Measurements from ENCODE around the gene TBC1D4.

The TBC1D4 gene

DNA sequence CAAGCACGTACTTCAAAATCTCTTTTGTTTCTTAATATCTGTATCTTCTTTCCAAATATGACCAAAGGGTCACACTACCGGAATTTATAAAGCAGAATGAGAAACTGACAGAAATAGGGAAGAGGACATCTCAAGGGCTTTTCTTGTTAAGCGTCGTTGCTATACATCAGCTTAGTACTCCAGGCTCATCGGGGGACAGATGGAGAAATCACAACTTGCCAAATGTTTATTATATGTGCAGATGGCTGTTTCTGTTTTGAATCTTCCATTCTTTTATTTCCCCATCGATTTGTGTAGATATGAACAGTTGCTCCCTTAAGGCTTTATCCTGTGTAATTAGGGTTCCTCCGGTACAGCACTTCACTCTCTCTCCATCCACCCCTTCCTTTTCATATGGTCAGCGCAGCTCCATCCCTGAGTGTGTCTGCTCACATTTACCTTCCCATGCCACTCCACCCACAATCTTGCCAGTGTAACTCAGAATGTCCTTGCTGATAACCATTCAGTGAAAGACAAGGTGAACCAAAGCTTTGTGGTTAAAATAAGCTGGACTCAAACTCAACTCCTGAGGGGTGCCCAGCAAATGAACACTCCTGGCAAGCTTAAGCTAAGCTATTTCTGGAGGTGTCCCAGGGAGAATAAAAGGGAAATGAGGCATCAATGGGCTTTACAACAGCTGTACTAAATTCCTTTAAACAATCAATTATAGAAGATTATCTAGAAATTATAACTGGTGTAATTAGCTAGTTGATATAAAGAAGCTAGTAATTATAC lies 51.3 kb downstream of the TBC1D4 start:
- Histone ChIP-seq H3K36me3 (ENCODE audit: control insufficient read depth, insufficient read depth, low read length) (no peaks in the 10 kb centered on the region), H3K9me3 (ENCODE audit: control insufficient read depth, insufficient read depth, low read depth, low read length) (no peaks in the 10 kb centered on the region), H3K27me3 (ENCODE audit: control insufficient read depth, insufficient read depth, low read length) (no peaks in the 10 kb centered on the region), H3K9ac (ENCODE audit: low read length) (no peak overlapping the region), H3K4me3 (ENCODE audit: low read depth, low read length) (no peak overlapping the region), H3K27ac (ENCODE audit: low read depth, low read length) (no peak overlapping the region), H3K4me1 (ENCODE audit: control insufficient read depth, insufficient read depth, low read length) (no peaks in the 10 kb centered on the region)

GRCh38 chr13:75426421-75426820 lies 55.5 kb downstream of the TBC1D4 start:
- H3K9me3 ChIP-seq (ENCODE audit: control insufficient read depth, insufficient read depth, low read depth, low read length): no peaks in the 10 kb centered on the region
- no peak overlapping the region for H3K9ac ChIP-seq (ENCODE audit: low read length)
- H3K27me3 ChIP-seq (ENCODE audit: control insufficient read depth, insufficient read depth, low read length): no peaks in the 10 kb centered on the region
- no peak overlapping the region for H3K4me3 ChIP-seq (ENCODE audit: low read depth, low read length)
- H3K4me1 ChIP-seq (ENCODE audit: control insufficient read depth, insufficient read depth, low read length): no peaks in the 10 kb centered on the region
- no peaks in the 10 kb centered on the region for H3K36me3 ChIP-seq (ENCODE audit: control insufficient read depth, insufficient read depth, low read length)
- no peak overlapping the region for H3K27ac ChIP-seq (ENCODE audit: low read depth, low read length)

- Histone ChIP-seq H3K9me3 (ENCODE audit: control insufficient read depth, insufficient read depth, low read depth, low read length) (no peaks in the 10 kb centered on the region), H3K27me3 (ENCODE audit: control insufficient read depth, insufficient read depth, low read length) (no peaks in the 10 kb centered on the region), H3K4me1 (ENCODE audit: control insufficient read depth, insufficient read depth, low read length) (no peaks in the 10 kb centered on the region), H3K4me3 (ENCODE audit: low read depth, low read length) (no peak overlapping the region), H3K9ac (ENCODE audit: low read length) (no peak overlapping the region), H3K27ac (ENCODE audit: low read depth, low read length) (no peak overlapping the region), H3K36me3 (ENCODE audit: control insufficient read depth, insufficient read depth, low read length) (no peaks in the 10 kb centered on the region)
These were observed 56.6 kb downstream of the TBC1D4 start for GRCh38 chr13:75425216-75426009.

GRCh38 chr13:75423946-75424345 lies 58.0 kb downstream of the TBC1D4 start:
- Histone ChIP-seq H3K9me3 (ENCODE audit: control insufficient read depth, insufficient read depth, low read depth, low read length) (no peaks in the 10 kb centered on the region), H3K4me1 (ENCODE audit: control insufficient read depth, insufficient read depth, low read length) (no peaks in the 10 kb centered on the region), H3K36me3 (ENCODE audit: control insufficient read depth, insufficient read depth, low read length) (no peaks in the 10 kb centered on the region), H3K27me3 (ENCODE audit: control insufficient read depth, insufficient read depth, low read length) (no peaks in the 10 kb centered on the region), H3K4me3 (ENCODE audit: low read depth, low read length) (no peak overlapping the region), H3K9ac (ENCODE audit: low read length) (no peak overlapping the region), H3K27ac (ENCODE audit: low read depth, low read length) (no peak overlapping the region)

GRCh38 chr13:75422028-75422427 lies 59.9 kb downstream of the TBC1D4 start:
- H3K27me3 ChIP-seq (ENCODE audit: control insufficient read depth, insufficient read depth, low read length): no peaks in the 10 kb centered on the region
- no peak overlapping the region for H3K4me3 ChIP-seq (ENCODE audit: low read depth, low read length)
- no peaks in the 10 kb centered on the region for H3K9me3 ChIP-seq (ENCODE audit: control insufficient read depth, insufficient read depth, low read depth, low read length)
- no peaks in the 10 kb centered on the region for H3K4me1 ChIP-seq (ENCODE audit: control insufficient read depth, insufficient read depth, low read length)
- no peak overlapping the region for H3K9ac ChIP-seq (ENCODE audit: low read length)
- H3K27ac ChIP-seq (ENCODE audit: low read depth, low read length): no peak overlapping the region
- no peaks in the 10 kb centered on the region for H3K36me3 ChIP-seq (ENCODE audit: control insufficient read depth, insufficient read depth, low read length)

GRCh38 chr13:75421133-75421532 lies 60.8 kb downstream of the TBC1D4 start:
- Histone ChIP-seq H3K27me3 (ENCODE audit: control insufficient read depth, insufficient read depth, low read length) (no peaks in the 10 kb centered on the region), H3K36me3 (ENCODE audit: control insufficient read depth, insufficient read depth, low read length) (no peaks in the 10 kb centered on the region), H3K9me3 (ENCODE audit: control insufficient read depth, insufficient read depth, low read depth, low read length) (no peaks in the 10 kb centered on the region), H3K4me3 (ENCODE audit: low read depth, low read length) (no peak overlapping the region), H3K4me1 (ENCODE audit: control insufficient read depth, insufficient read depth, low read length) (no peaks in the 10 kb centered on the region), H3K27ac (ENCODE audit: low read depth, low read length) (no peak overlapping the region), H3K9ac (ENCODE audit: low read length) (no peak overlapping the region)

- Histone ChIP-seq H3K36me3 (ENCODE audit: control insufficient read depth, insufficient read depth, low read length) (no peaks in the 10 kb centered on the region), H3K27me3 (ENCODE audit: control insufficient read depth, insufficient read depth, low read length) (no peaks in the 10 kb centered on the region), H3K9me3 (ENCODE audit: control insufficient read depth, insufficient read depth, low read depth, low read length) (no peaks in the 10 kb centered on the region), H3K9ac (ENCODE audit: low read length) (no peak overlapping the region), H3K4me1 (ENCODE audit: control insufficient read depth, insufficient read depth, low read length) (no peaks in the 10 kb centered on the region), H3K4me3 (ENCODE audit: low read depth, low read length) (no peak overlapping the region), H3K27ac (ENCODE audit: low read depth, low read length) (no peak overlapping the region)
These were observed 62.3 kb downstream of the TBC1D4 start for GRCh38 chr13:75419656-75420055.

DNA sequence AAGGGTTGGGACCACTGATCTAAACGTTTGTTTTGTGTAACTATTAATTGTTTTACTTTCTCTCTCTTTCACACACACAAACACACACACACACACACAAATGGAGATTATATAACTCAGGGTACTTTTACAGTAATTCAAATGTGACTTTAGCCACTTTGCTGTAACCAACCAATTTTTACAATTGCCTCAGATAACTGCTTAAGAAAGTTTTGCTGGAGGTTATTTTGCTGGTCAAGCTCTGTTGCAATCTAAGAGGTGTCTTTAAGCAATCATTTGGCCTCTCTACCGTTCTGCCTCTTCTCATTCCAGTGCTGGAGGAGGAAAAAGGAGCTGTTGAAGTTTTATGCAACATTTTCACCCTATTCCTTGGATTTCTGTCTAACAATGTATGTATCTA lies 63.0 kb downstream of the TBC1D4 start:
- Histone ChIP-seq H3K9ac (ENCODE audit: low read length) (no peak overlapping the region), H3K36me3 (ENCODE audit: control insufficient read depth, insufficient read depth, low read length) (no peaks in the 10 kb centered on the region), H3K4me3 (ENCODE audit: low read depth, low read length) (no peak overlapping the region), H3K27me3 (ENCODE audit: control insufficient read depth, insufficient read depth, low read length) (no peaks in the 10 kb centered on the region), H3K4me1 (ENCODE audit: control insufficient read depth, insufficient read depth, low read length) (no peaks in the 10 kb centered on the region), H3K9me3 (ENCODE audit: control insufficient read depth, insufficient read depth, low read depth, low read length) (no peaks in the 10 kb centered on the region), H3K27ac (ENCODE audit: low read depth, low read length) (no peak overlapping the region)

DNA sequence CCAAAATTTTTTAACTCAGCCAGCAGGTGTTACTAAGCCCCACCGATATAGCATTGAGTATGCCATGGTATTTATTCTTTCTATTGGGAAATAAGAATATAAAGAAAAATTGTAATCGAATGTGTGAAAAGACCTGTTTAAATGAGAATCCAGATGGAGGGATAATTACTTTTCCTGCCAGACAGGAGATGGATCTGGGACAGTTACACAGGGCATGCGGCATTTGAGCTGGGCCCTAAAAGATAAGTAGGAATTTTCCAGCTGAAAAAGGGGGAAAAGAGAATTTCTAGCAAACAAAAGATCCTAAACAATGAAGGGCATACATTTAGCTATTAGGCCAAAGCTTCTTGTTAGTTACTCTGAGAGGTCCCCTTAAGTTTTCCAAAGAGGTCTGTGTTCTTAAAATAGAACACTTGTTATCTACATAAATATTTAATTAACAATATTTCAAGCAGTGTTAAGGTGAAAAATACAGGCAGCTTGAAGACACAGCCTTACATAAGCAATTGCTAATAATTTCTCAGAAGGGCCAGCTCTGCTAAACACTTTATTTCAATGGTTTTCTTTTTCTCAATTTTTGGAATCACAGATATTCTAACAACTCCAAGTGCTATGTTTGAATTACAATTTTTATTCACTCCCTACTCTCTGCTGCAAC lies 63.7 kb downstream of the TBC1D4 start:
- H3K27ac ChIP-seq (ENCODE audit: low read depth, low read length): no peak overlapping the region
- no peaks in the 10 kb centered on the region for H3K4me1 ChIP-seq (ENCODE audit: control insufficient read depth, insufficient read depth, low read length)
- no peak overlapping the region for H3K9ac ChIP-seq (ENCODE audit: low read length)
- no peaks in the 10 kb centered on the region for H3K9me3 ChIP-seq (ENCODE audit: control insufficient read depth, insufficient read depth, low read depth, low read length)
- H3K4me3 ChIP-seq (ENCODE audit: low read depth, low read length): no peak overlapping the region
- no peaks in the 10 kb centered on the region for H3K36me3 ChIP-seq (ENCODE audit: control insufficient read depth, insufficient read depth, low read length)
- H3K27me3 ChIP-seq (ENCODE audit: control insufficient read depth, insufficient read depth, low read length): no peaks in the 10 kb centered on the region

GRCh38 chr13:75417656-75418055 lies 64.3 kb downstream of the TBC1D4 start:
- H3K36me3 ChIP-seq (ENCODE audit: control insufficient read depth, insufficient read depth, low read length): no peaks in the 10 kb centered on the region
- no peaks in the 10 kb centered on the region for H3K27me3 ChIP-seq (ENCODE audit: control insufficient read depth, insufficient read depth, low read length)
- H3K4me1 ChIP-seq (ENCODE audit: control insufficient read depth, insufficient read depth, low read length): no peaks in the 10 kb centered on the region
- H3K4me3 ChIP-seq (ENCODE audit: low read depth, low read length): no peak overlapping the region
- no peak overlapping the region for H3K9ac ChIP-seq (ENCODE audit: low read length)
- H3K27ac ChIP-seq (ENCODE audit: low read depth, low read length): no peak overlapping the region
- H3K9me3 ChIP-seq (ENCODE audit: control insufficient read depth, insufficient read depth, low read depth, low read length): no peaks in the 10 kb centered on the region

GRCh38 chr13:75417012-75417384 lies 65.0 kb downstream of the TBC1D4 start:
- Histone ChIP-seq H3K36me3 (ENCODE audit: control insufficient read depth, insufficient read depth, low read length) (no peaks in the 10 kb centered on the region), H3K9ac (ENCODE audit: low read length) (no peak overlapping the region), H3K9me3 (ENCODE audit: control insufficient read depth, insufficient read depth, low read depth, low read length) (no peaks in the 10 kb centered on the region), H3K4me1 (ENCODE audit: control insufficient read depth, insufficient read depth, low read length) (no peaks in the 10 kb centered on the region), H3K27me3 (ENCODE audit: control insufficient read depth, insufficient read depth, low read length) (no peaks in the 10 kb centered on the region), H3K4me3 (ENCODE audit: low read depth, low read length) (no peak overlapping the region), H3K27ac (ENCODE audit: low read depth, low read length) (no peak overlapping the region)
